ENCODE measurements around the gene C2CD4C.

DNA sequence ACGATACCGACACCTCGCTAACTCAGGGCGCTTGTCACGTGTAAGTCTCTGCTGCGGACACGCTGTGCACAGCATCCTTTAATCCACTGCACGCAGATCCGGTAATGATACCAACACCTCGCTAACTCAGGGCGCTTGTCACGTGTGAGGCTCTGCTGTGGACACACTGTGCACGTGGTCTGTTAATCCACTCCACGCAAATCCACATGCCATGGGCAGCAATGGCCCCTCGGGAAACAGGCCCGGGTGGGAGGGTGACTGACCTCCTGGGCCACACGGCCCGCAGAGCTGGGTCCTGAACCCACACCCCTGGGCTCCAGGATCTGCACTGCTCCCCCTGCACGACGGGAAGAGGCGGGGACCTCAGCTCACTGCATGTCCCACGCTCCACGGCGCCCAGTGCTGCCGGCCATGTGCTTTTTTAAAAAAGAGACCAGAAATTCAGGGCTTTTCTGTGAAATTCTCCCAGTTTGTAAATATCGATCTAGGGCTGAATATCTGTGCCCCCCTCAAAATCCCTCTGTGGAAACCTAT lies 35.8 kb upstream of the C2CD4C start:
- TF ChIP-seq CTCF (IDR thresholded peaks at IDR 0.05; ENCODE audit: poor library complexity, severe bottlenecking) (no peak), EZH2 (IDR thresholded peaks at IDR 0.05; ENCODE audit: borderline replicate concordance, insufficient read depth, low read length, poor library complexity, severe bottlenecking) (no peak), EP300 (conservative IDR thresholded peaks at IDR 0.05; ENCODE audit: poor library complexity, severe bottlenecking) (no peak)

All from neural cell (in vitro differentiated cells).